Breast epithelium (tissue), 3 donors: ENCODE measurements around the gene HADHB.

Experiments used
- POLR2A ChIP-seq: fragments of 450-650 bp; IDR thresholded peaks from one replicate; pipeline ENCODE4 v1.6.1; 2016; ENCODE audit warnings: antibody characterized with exemption, mild to moderate bottlenecking, moderate library complexity
- POLR2AphosphoS5 ChIP-seq, 3 donors: sonication (generic); formaldehyde crosslinking; IDR thresholded peaks; one replicate each; pipeline ENCODE4 v1.6.1; 2017; ENCODE audit warnings: antibody characterized with exemption in 3 of 3
- TF ChIP-seq, protein P1 (sequence below), 3 donors: fragments of 450-650 bp; IDR thresholded peaks; one replicate each; pipeline ENCODE4 v1.5.1; 2016 to 2017; ENCODE audit warnings: antibody characterized with exemption in 3 of 3, mild to moderate bottlenecking in 3 of 3, moderate library complexity in 3 of 3

GRCh38 chr2:26243470-26244308 is 1.1 kb upstream of the HADHB start:
- TF ChIP-seq, protein P1, sequence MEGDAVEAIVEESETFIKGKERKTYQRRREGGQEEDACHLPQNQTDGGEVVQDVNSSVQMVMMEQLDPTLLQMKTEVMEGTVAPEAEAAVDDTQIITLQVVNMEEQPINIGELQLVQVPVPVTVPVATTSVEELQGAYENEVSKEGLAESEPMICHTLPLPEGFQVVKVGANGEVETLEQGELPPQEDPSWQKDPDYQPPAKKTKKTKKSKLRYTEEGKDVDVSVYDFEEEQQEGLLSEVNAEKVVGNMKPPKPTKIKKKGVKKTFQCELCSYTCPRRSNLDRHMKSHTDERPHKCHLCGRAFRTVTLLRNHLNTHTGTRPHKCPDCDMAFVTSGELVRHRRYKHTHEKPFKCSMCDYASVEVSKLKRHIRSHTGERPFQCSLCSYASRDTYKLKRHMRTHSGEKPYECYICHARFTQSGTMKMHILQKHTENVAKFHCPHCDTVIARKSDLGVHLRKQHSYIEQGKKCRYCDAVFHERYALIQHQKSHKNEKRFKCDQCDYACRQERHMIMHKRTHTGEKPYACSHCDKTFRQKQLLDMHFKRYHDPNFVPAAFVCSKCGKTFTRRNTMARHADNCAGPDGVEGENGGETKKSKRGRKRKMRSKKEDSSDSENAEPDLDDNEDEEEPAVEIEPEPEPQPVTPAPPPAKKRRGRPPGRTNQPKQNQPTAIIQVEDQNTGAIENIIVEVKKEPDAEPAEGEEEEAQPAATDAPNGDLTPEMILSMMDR (IDR thresholded peaks at IDR 0.05) = no peak
- TF ChIP-seq POLR2A = no peak
- TF ChIP-seq POLR2AphosphoS5 (IDR thresholded peaks at IDR 0.05) = no peak
